DND-41 (cell line): ENCODE data around the gene UBE3B.

ENCODE experiments used
- ATAC-seq: fragments of 200-7000 bp; cut with Tn5 transposase; 3 replicates; pipeline ENCODE4 v1.9.1; 2021; ENCODE audit warnings: low read depth; ENCODE audit not compliant: insufficient read depth
- DNase-seq: peaks from one replicate; pipeline ENCODE4 v3.0.0-alpha.2; 2020
- H2AFZ ChIP-seq: 2 replicates; pipeline ENCODE4 v1.6.0; 2012; ENCODE audit warnings: low read depth, low read length
- H3K27ac ChIP-seq: 2 replicates; pipeline ENCODE4 v1.5.1; 2012; ENCODE audit warnings: low read length, inconsistent platforms
- H3K27me3 ChIP-seq: fragments of 200-600 bp; sonication (generic); 2 replicates; pipeline ENCODE4 v1.6.0; 2012; ENCODE audit warnings: low read length, mild to moderate bottlenecking, inconsistent platforms; ENCODE audit not compliant: insufficient read depth, poor library complexity
- H3K36me3 ChIP-seq: 2 replicates; pipeline ENCODE4 v1.5.1; 2012; ENCODE audit warnings: low read length, inconsistent platforms; ENCODE audit not compliant: insufficient read depth
- H3K4me1 ChIP-seq: 2 replicates; pipeline ENCODE4 v1.5.1; 2012; ENCODE audit warnings: mild to moderate bottlenecking, low read length; ENCODE audit not compliant: insufficient read depth
- H3K4me2 ChIP-seq: 2 replicates; pipeline ENCODE4 v1.6.0; 2012; ENCODE audit warnings: mild to moderate bottlenecking, moderate library complexity, low read length, inconsistent platforms; ENCODE audit not compliant: insufficient read depth
- H3K4me3 ChIP-seq, 2 experiments: fragments of 200-600 bp in 1 of 2; shearing (Covaris generic) in 1 of 2; 2 replicates each; pipeline ENCODE4 v1.5.1; 2012 to 2016; ENCODE audit warnings: inconsistent platforms in 2 of 2, low read length in 2 of 2, mild to moderate bottlenecking in 2 of 2, low read depth in 1 of 2, moderate library complexity in 1 of 2
- H3K79me2 ChIP-seq: 2 replicates; pipeline ENCODE4 v1.6.0; 2012; ENCODE audit warnings: low read length, inconsistent platforms; ENCODE audit not compliant: insufficient read depth
- H3K9ac ChIP-seq: 2 replicates; pipeline ENCODE4 v1.6.0; 2012; ENCODE audit warnings: low read depth, mild to moderate bottlenecking, inconsistent platforms, low read length, moderate library complexity
- H3K9me3 ChIP-seq: 2 replicates; pipeline ENCODE4 v1.5.1; 2012; ENCODE audit warnings: low read length, moderate library complexity, mild to moderate bottlenecking, inconsistent platforms; ENCODE audit not compliant: insufficient read depth, severe bottlenecking
- H4K20me1 ChIP-seq: 2 replicates; pipeline ENCODE4 v1.6.0; 2012; ENCODE audit warnings: low read length; ENCODE audit not compliant: insufficient read depth
- EZH2 ChIP-seq: IDR thresholded peaks from 3 replicates; pipeline ENCODE4 v1.6.1; 2012; ENCODE audit warnings: borderline replicate concordance, low read depth, mild to moderate bottlenecking, moderate library complexity, low read length, inconsistent platforms; ENCODE audit not compliant: severe bottlenecking
- TF ChIP-seq, protein P1 (sequence below): IDR thresholded peaks from 2 replicates; pipeline ENCODE4 v1.5.1; 2012; ENCODE audit warnings: borderline replicate concordance, low read length, moderate library complexity, mild to moderate bottlenecking; ENCODE audit not compliant: poor library complexity, severe bottlenecking; ENCODE audit errors: extremely low read depth

The UBE3B gene

DNA sequence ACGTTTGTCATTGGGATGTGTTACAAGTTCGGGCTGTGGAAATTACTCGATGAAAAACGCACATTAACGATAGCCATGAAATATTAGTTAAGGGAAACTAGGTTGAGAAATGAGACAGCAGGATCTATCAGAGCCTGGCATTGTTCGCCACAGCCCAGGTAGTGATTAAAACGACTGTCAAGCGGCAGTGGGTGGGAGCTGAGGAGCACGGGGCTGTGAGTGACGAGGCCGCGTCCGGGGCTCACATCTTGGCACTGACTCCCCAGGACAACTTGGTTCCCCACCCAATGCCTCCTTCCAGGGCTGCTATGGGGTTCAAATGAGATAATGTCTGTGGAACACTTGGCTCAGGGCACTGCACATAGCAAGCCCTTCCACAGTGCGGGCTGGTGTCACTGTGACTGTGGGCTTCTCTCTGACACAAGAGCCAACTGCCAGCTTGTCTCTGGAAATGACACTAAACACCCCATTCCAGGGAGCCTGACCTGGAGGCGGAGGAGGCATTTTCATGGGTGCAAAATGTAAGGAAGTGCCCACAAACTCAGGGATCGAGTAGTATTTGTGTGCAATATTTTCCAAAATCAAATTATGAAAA lies 76.6 kb downstream of the UBE3B start:
- Histone ChIP-seq H3K36me3 (0 out of 2 replicates have a peak, but pooled peaks cover 2% of the 10 kb centered on the region), H3K27ac (no peak overlapping the region), H3K79me2 (no peaks in the 10 kb centered on the region), H3K9ac (no peak overlapping the region), H3K4me3 (no peak overlapping the region), H4K20me1 (peaks cover 4% of the 10 kb centered on the region), H3K27me3 (no peaks in the 10 kb centered on the region), H3K4me1 (no peaks in the 10 kb centered on the region), H3K4me2 (no peak overlapping the region), H3K9me3 (no peaks in the 10 kb centered on the region), H2AFZ (no peak overlapping the region)
- no peak for ATAC-seq
- no peak for DNase-seq
- TF ChIP-seq EZH2: no peak
- TF ChIP-seq, protein P1, sequence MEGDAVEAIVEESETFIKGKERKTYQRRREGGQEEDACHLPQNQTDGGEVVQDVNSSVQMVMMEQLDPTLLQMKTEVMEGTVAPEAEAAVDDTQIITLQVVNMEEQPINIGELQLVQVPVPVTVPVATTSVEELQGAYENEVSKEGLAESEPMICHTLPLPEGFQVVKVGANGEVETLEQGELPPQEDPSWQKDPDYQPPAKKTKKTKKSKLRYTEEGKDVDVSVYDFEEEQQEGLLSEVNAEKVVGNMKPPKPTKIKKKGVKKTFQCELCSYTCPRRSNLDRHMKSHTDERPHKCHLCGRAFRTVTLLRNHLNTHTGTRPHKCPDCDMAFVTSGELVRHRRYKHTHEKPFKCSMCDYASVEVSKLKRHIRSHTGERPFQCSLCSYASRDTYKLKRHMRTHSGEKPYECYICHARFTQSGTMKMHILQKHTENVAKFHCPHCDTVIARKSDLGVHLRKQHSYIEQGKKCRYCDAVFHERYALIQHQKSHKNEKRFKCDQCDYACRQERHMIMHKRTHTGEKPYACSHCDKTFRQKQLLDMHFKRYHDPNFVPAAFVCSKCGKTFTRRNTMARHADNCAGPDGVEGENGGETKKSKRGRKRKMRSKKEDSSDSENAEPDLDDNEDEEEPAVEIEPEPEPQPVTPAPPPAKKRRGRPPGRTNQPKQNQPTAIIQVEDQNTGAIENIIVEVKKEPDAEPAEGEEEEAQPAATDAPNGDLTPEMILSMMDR: no peak

DNA sequence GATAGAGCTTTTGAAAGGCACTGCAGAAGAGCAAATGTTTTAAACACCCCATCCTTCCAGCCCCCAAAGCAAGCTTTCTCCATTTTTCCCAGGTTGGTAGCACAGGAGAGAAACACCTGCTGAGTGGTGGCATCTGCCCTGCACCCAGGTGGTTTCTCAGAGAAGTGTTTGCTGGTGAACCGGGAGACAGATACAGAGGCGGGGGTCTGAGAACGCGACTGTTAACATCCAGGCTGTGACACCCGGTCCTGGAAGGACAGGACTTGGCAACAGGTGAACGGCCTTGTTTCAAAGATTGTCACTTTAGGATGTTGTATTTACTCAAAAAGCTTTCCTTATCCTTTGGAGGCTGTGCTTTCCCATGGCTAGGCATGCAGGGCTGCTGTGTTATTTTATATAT lies 77.3 kb downstream of the UBE3B start:
- Histone ChIP-seq H4K20me1 (peaks cover 4% of the 10 kb centered on the region), H3K9ac (no peak overlapping the region), H3K27ac (no peak overlapping the region), H3K4me3 (no peak overlapping the region), H3K79me2 (no peaks in the 10 kb centered on the region), H3K36me3 (0 out of 2 replicates have a peak, but pooled peaks cover 4% of the 10 kb centered on the region), H3K4me1 (no peaks in the 10 kb centered on the region), H3K4me2 (no peak overlapping the region), H3K27me3 (no peaks in the 10 kb centered on the region), H2AFZ (no peak overlapping the region), H3K9me3 (no peaks in the 10 kb centered on the region)
- no peak for ATAC-seq
- TF ChIP-seq, protein P1: no peak
- no peak for DNase-seq

- Histone ChIP-seq H3K4me3 (no peak overlapping the region), H3K4me1 (no peaks in the 10 kb centered on the region), H3K9ac (no peak overlapping the region), H4K20me1 (peaks cover 4% of the 10 kb centered on the region), H3K79me2 (no peaks in the 10 kb centered on the region), H3K4me2 (no peak overlapping the region), H3K9me3 (no peaks in the 10 kb centered on the region), H3K36me3 (0 out of 2 replicates have a peak, but pooled peaks cover 4% of the 10 kb centered on the region), H3K27me3 (no peaks in the 10 kb centered on the region), H3K27ac (no peak overlapping the region), H2AFZ (no peak overlapping the region)
- ATAC-seq (no peak), DNase-seq (no peak)
- TF ChIP-seq, protein P1: no peak
- TF ChIP-seq EZH2: no peak
Measured at GRCh38 chr12:109555431-109556315, 78.2 kb downstream of the UBE3B start.
